T-helper 9 cell (primary cell): Measurements from ENCODE around the gene TUNAR.

Experiments used
- DNase-seq: peaks from one replicate; pipeline ENCODE4 v3.0.0-alpha.2; 2020

TUNAR gene

DNA sequence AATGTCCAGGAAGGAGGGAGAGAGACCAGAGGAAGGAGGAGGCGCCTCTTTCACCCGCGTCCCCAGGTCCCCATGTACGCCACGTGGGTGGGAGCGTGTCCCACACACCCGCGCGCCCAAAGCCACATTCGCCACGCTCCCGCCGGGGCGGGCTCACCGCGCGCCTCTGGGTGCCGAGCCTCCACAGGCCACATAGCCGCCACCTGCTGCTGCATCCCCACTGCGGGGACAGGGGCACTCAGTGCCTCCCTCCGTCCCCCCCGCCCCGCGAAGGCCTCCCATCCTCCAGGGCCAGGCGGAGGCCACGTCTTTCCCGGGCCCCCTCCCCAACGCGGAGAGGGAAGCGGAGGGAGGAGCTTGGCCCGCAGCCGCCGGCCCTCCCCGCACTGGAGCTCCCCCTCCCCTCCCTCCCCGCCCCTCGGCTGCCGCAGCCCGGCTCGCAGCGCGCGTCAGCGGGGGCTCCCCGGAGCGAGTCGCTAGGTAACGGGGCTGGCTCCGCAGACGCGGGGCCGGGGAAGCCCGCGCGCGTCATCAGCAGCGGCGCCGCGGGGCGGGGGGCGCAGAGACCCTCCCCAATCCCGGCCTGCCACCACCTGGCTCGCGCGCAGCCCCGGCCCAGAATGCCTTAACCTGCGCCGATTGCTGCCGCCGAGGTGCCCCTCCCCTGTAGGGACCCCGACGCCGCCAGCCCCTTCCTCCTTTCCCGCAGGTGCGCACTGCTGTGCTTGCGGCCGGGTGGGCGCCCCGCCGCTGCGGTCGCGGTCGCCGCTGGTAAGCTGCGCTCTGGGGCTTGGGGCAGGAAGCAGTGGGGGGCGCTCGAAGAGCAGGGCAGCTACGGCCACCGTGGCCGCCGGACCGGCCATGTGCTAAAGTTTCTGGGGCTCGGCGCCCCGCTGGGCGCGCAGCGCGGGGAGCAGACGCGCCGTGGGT, 536 bp upstream of the TUNAR start:
- DNase-seq: no peak

DNA sequence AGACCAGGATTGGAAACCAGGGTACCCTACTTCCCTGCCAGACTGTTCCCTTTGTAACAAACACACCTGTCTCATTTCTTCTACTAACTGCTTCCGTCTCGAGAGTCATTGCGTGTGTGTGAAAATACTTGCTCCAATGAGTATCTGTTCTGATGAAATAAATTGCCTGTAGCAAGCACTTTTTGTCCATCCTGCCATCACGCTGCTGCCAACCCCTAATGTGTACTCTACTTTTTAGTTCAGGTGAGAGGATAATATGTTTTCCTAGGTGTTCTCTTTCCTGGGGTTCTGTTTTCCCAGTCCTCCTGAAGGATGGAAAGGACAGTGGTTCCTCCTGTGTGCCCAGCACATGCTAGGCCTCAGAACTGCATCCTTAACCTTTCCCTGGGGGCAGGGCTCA, 1.0 kb downstream of the TUNAR start:
- DNase-seq: no peak

- no peak for DNase-seq
These were observed 7.7 kb downstream of the TUNAR start for GRCh38 chr14:95884377-95884776.

DNA sequence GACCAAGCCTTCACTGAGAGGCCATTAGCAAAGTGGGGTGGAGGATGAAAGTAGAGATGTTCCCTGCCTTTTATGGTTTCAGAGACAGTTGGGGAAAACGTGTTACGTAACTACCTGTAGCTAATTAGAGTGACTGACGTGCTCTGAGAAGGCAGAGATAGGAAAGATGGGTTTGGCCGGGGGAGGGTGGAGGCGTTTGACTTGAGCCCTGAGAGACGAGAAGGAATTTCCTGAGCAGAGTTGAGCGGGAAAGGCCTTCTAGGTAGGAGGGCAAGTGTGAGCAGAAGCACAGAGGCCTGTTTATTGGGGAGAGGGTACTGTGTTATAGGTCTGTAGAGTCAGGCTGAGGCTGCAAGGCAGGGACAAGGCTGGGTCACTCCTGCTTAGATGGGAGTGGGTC, 8.6 kb downstream of the TUNAR start:
- no peak for DNase-seq

DNA sequence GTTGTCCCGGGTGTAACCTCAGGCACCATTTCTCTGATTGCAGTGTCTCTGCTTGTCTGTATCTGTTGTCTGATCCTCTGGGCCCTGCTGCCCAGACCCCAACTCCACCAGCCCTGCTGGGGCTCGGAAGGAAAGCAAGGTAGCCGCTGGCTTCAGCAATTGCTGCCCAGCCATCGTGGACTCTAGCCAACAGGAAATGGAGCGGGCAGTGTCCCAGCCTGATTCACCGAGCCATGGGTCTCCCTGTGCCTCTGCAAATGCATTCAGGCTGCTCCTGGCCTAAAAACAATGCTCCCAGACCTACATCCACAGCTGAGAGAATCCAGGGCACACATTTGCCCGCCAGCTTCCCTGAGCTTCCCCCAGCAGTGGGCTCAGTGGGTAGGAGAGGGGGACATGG, 9.2 kb downstream of the TUNAR start:
- no peak for DNase-seq

DNA sequence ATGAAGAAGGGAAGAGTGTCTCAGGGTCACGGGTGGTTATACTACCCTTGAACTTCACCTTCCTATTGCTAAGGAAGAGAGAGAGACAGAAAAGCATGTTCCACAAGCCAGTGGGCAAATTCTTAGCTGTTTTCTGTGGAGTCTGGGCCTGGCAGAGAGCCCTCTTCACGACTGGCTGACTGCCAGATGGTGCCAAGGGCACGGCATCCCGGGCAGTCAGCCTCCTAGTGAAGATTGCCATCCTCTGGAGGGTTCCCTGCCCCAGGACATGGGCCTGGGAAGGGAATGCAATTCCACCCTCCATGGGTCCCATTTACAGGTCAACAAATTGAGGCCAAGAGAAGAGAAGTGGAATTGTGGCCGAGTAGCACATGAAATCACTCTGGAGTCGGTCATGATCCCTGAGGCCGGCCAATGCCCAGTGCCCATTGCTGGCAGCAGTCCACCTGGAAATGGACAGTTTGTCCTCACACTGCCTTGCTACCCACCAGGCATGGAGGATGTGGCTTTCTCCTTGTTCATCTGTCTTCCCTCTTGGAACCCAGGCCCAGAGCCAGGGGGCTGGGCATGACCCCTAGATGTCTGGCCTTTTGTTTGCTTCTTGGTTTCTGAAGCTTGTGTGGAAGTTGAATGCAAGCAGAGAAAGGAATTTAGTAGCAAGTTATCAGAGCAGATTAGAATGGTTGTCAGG, 9.9 kb downstream of the TUNAR start:
- no peak for DNase-seq

DNA sequence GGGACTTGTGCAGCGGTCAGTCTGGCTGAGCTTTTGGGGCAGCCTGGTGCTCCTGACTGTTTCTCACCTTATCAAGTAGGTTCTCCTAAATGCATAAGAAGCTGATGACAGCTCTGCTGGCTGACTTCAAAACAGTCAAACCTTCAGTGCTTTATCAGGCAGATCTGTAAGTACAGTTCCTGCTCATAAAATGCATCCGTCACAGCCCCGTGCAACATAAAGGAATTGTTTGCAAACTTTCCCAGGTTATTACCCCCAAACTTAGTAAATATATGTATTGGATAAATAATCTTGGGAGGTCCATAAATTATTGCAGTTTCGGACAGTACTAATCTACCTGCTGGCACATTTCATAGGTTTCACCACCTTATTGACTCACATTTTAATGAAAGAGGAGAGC, 10.7 kb downstream of the TUNAR start:
- no peak for DNase-seq

- DNase-seq: no peak
These were observed 12.8 kb downstream of the TUNAR start for GRCh38 chr14:95889236-95889979.

DNA sequence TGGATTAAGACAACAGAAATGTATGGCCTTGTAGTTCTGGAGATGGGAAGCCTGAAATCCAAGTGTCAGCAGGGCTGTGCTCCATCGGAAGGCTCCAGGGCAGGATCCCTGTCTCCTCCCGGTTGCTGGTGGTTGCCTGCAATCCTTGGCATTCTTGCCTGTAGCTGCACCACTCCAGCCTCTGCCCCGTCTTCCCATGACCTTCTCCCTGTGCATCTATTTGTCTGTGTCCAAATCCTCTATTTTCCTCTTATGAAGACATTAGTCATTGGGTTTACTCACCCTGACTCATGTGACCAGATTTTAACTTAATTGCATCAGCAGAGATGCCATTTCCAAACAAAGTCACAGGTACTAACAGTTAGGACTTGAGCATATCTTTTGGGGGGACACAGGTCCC, 15.1 kb downstream of the TUNAR start:
- no peak for DNase-seq

GRCh38 chr14:95892142-95892541, 15.5 kb downstream of the TUNAR start:
- no peak for DNase-seq

GRCh38 chr14:95895720-95896119, 19.1 kb downstream of the TUNAR start:
- DNase-seq: no peak

DNA sequence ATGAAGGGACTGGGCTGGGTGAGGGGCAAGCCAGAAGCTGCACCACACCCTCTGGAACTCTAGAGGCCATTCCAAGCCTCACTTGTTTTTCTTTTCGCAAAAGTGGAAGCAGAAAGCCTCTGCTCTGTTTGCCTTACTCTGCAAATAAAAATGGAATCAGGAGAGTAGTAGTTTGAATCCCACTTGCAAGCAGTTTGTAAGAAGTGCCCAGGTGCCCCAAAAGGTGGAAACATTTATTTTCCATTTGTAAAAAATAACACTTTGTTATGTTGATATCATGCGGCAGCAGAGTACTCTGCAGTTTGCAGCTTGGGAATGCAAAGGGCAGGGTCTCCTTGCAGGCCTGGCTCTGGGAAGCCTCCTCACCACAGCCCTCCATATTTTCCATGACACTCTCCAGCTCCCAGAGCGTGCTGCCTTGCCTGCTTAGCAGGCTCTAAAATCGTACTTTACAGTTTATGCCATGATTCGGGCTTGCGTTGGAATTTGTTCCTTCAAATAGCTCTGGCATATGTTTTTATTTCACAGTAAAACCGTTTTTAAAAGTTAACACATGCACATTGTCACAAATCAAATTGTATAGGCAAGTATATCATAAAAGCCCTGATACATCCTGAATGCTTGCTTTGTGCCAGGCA, 20.0 kb downstream of the TUNAR start:
- no peak for DNase-seq

DNA sequence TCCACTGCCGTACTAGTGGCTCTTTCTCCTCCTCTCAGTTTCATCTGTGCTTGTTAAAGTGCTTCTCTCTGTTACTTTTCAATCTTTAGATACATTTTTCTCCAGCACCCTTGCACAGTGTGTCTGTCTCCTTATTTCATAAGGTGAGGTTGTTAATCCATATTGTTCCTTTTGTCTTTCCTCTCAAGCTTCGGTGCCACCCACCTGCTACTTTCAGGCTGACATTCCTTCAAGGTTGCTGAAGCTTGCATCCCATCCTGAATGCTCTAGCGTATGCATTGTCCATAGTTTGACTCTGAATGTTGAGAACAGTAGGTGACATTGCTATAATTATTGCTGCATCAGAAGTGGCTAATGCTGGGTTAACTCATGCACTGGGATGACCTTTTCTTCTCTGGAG, 20.6 kb downstream of the TUNAR start:
- DNase-seq: no peak

- DNase-seq: no peak
These were observed 24.4 kb downstream of the TUNAR start for GRCh38 chr14:95901054-95901453.

DNA sequence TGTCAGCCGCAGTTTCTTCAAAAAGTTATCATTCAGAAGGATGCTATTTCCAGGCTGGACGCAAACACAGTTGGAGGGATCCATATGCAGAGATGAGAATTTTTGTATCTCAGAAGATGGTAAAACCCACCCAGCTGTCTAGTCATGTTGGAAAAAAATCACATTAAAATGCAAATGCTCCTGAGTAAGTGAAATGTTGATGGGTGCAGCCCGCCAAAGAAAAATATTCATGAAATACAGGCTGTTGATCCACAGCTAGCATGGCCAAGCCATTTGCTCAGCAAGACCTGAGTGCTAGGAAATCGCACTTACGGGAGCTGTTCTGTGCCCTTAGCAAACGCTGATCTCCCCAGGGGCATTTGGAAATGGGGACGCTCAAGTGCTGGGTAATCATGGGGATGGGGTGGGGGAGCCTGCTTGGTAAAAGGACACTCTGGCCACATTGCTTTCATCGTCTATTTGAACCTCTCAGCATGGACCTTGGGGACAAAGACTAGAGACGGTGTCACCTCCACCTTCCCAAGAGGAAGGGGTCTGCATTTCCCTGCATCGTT, 25.7 kb downstream of the TUNAR start:
- no peak for DNase-seq

- no peak for DNase-seq
These were observed 26.5 kb downstream of the TUNAR start for GRCh38 chr14:95903165-95903564.

DNA sequence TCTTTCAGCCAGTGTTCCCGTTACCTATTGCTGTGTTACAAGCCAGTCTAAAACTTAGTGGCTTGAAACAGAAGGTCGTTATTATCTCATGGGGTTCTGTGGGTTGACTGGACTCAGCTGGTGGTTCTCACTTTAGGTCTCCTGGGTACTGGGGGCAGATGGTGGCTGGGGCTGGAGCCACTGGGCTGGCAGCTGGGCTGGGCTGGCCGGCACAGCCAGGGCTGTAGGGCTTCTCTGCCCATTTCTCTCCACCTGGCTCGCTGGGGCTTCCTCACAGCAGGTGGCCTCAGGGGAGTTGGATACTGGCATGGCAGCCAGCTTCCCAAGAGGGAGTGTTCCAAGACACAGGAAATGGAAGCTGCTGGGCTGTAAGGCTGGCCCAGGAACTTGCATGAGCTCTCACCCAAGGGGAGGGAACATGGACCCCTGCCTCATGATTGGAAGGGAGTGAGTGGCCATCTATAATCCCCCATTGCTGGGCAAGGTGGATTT, 27.0 kb downstream of the TUNAR start:
- no peak for DNase-seq

DNA sequence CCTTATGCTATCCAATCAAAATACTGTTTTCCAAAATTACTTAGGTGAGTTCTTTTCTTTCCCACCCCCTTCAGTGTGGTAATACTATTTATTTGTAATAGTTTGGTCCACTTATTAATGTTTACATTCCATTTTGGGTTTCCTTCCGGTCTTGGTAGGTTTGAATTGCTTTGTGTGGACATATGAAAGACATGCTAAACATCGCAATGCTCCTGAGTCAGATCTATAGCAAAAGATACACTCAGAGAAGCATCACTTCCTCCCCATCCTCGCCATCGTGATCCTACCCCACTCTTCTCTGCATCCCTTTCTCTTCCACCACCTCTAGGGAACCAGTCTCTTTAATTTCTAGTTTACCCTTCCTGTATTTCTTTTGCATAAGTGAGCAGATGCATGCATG, 30.0 kb downstream of the TUNAR start:
- no peak for DNase-seq

DNA sequence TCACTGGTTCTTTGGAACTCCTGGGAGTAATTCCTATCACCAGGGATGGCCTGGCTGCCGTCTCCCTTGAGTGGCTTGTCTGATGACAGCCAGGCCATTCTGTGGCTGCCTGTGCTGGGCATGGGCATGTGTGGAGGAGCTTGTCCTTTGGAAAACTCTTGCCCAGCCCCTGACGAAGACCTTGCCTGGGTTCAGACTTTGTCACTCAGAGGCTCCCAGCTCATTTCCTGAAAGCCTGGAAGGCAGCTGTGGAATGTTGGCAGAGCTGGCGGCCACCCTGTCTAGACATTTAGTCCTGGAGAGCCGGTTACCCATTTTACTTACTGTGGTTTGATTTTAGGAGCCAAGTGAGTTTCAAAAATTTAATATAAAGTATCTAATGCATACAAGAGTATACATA, 34.0 kb downstream of the TUNAR start:
- DNase-seq: no peak

DNA sequence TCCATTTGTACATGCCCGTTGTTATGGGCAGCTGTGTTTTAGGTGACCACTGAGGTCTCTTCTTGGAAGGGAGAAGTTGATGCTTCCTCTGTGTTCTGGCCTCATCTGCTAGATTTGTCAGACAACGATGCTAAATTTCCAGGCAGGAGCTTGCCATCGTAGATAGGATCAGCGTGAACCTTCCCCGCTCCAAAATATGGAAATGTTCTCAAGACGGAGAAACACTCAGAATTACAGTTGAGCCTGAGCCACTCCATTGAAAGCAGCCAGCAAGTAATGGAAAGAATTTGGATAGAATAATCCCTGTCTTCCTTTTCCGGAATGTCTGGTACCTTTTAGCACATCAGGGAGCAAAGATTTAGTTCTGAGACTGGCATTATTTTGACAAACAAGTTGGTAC, 34.8 kb downstream of the TUNAR start:
- no peak for DNase-seq

GRCh38 chr14:95915330-95915729, 38.7 kb downstream of the TUNAR start:
- no peak for DNase-seq

DNA sequence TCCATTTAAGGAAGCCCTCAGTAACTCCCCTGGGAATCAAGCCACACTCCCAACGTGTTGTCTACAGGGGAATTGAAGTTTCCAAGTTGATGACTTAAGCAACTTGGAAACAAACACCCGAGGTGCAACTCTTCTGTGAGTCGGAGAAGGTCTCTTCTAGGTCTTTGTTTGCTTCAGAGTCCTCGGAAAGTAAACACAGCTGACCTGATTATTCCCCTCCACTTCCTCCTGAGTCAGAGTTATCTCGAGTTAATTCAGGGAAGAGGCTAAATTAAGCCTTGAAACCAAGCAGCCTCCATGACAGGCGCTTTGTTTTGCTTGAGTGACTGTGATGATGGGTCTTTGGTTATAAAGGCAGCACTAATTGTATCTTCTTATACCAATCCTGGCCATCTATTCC, 41.8 kb downstream of the TUNAR start:
- DNase-seq: no peak
